HepG2 (cell line): ENCODE results near the gene GINM1. TPM values are rescaled to one million over a fixed set of nuclear protein-coding genes. Genes with fewer than 3 reads are reported as not detected.

ENCODE experiments used
- ATAC-seq: fragments of 200-7000 bp; cut with Tn5 transposase; 3 replicates; pipeline ENCODE4 v1.9.1; 2020; ENCODE audit warnings: mild to moderate bottlenecking, moderate library complexity
- BruUV-seq: library from RNA; stranded (reverse); fragments of 400-500 nt; replicated peaks from 2 replicates; lab custom pipeline; 2021; lab: Mats Ljungman, UMichigan
- CTCF ChIA-PET: fragments of 300-600 bp; formaldehyde crosslinking; extraction: SDS; loops from one replicate; lab custom pipeline; 2021; ENCODE audit warnings: low total read pairs, inconsistent platforms, low intra/inter-chr PET ratio; lab: Yijun Ruan, JAX
- POLR2A ChIA-PET: fragments of 350-600 bp; sonication (Branson Sonifier 250); formaldehyde crosslinking; loops from one replicate; lab custom pipeline; 2020; ENCODE audit warnings: antibody characterized with exemption, inconsistent platforms; lab: Yijun Ruan, JAX
- DNase-seq: peaks from one replicate; pipeline ENCODE4 v3.0.0-alpha.2; 2015; ENCODE audit warnings: low spot score
- FAIRE-seq: peaks from 3 replicates; lab custom pipeline; 2011; peaks lifted over from hg19 to GRCh38; lab: Jason Lieb, UNC
- H2AFZ ChIP-seq: one replicate; pipeline ENCODE4 v1.6.1; 2011; ENCODE audit warnings: low read length, inconsistent platforms
- H3K27ac ChIP-seq: fragments of 300-600 bp; 3 replicates; pipeline ENCODE4 v1.8.0; 2011; ENCODE audit warnings: mixed run types, mild to moderate bottlenecking, mixed read lengths, low read length, inconsistent platforms; ENCODE audit not compliant: insufficient read depth; ENCODE audit errors: extremely low read length
- H3K27me3 ChIP-seq, 2 experiments: fragments of 200-600 bp in 1 of 2; 2 replicates in 1 of 2; 3 replicates in 1 of 2; pipeline versions ENCODE4 v1.6.0 to v1.8.0; 2011; ENCODE audit warnings: low read length in 2 of 2, mild to moderate bottlenecking in 2 of 2, moderate library complexity in 2 of 2, inconsistent platforms in 1 of 2; ENCODE audit not compliant: insufficient read depth in 2 of 2, control insufficient read depth in 1 of 2
- H3K36me3 ChIP-seq, 2 experiments: fragments of 200-600 bp in 1 of 2; replicated peaks in 1 of 2; 2 replicates in 1 of 2; 3 replicates in 1 of 2; pipeline versions ENCODE4 v1.5.1 to v1.8.0; 2011; ENCODE audit warnings: low read length in 2 of 2, inconsistent platforms in 1 of 2; ENCODE audit not compliant: insufficient read depth in 2 of 2, control insufficient read depth in 1 of 2
- H3K4me1 ChIP-seq: 2 replicates; pipeline ENCODE4 v1.5.1; 2012; ENCODE audit warnings: low read length, inconsistent platforms; ENCODE audit not compliant: insufficient read depth
- H3K4me2 ChIP-seq: 2 replicates; pipeline ENCODE4 v1.6.0; 2011; ENCODE audit warnings: low read depth, low read length, inconsistent platforms
- H3K4me3 ChIP-seq, 3 experiments: fragments of 200-600 bp in 1 of 3; sonication (generic), shearing (Covaris generic) in 1 of 3; replicated peaks in 1 of 3; 2 replicates each; pipeline ENCODE4 v1.5.1; 2011 to 2016; ENCODE audit warnings: low read length in 3 of 3, inconsistent platforms in 2 of 3, low read depth in 2 of 3, mild to moderate bottlenecking in 2 of 3, control low read depth in 1 of 3, mixed read lengths in 1 of 3; ENCODE audit not compliant: insufficient read depth in 1 of 3
- H3K79me2 ChIP-seq: one replicate; pipeline ENCODE4 v1.6.1; 2011; ENCODE audit warnings: low read length, inconsistent platforms; ENCODE audit not compliant: insufficient read depth
- H3K9ac ChIP-seq: 2 replicates; pipeline ENCODE4 v1.6.0; 2011; ENCODE audit warnings: mild to moderate bottlenecking, low read depth, low read length, inconsistent platforms; ENCODE audit not compliant: insufficient read depth
- H3K9me3 ChIP-seq: 2 replicates; pipeline ENCODE4 v1.5.1; 2012; ENCODE audit warnings: mild to moderate bottlenecking, low read length
- H4K20me1 ChIP-seq: 2 replicates; pipeline ENCODE4 v1.6.0; 2011; ENCODE audit warnings: inconsistent platforms, mild to moderate bottlenecking, low read length, moderate library complexity; ENCODE audit not compliant: insufficient read depth
- CEBPG ChIP-seq: IDR thresholded peaks from 2 replicates; pipeline ENCODE4 v1.6.1; 2016
- DR1 ChIP-seq: sonication (generic); formaldehyde crosslinking; IDR thresholded peaks from 2 replicates; pipeline ENCODE4 v1.8.0; 2021; ENCODE audit warnings: mild to moderate bottlenecking, missing genetic modification reagents, inconsistent platforms
- JUNB ChIP-seq: sonication (generic); formaldehyde crosslinking; IDR thresholded peaks from 2 replicates; pipeline ENCODE4 v1.8.0; 2022; ENCODE audit warnings: missing genetic modification reagents, mild to moderate bottlenecking, borderline replicate concordance
- KLF13 ChIP-seq: sonication (generic); formaldehyde crosslinking; IDR thresholded peaks from 2 replicates; pipeline ENCODE4 v1.4.0; 2020; ENCODE audit warnings: mild to moderate bottlenecking, missing genetic modification reagents
- MAZ ChIP-seq, 2 experiments: sonication (generic) in 1 of 2; formaldehyde crosslinking in 1 of 2; IDR thresholded peaks; 2 replicates each; pipeline versions ENCODE4 v1.5.0 to v1.6.1; 2012 to 2020; ENCODE audit warnings: low read depth in 2 of 2, mild to moderate bottlenecking in 2 of 2, borderline replicate concordance in 1 of 2, improper control_type of control experiment in 1 of 2, low read length in 1 of 2, missing genetic modification reagents in 1 of 2, moderate library complexity in 1 of 2
- MYC ChIP-seq: sonication (generic); formaldehyde crosslinking; IDR thresholded peaks from 2 replicates; pipeline ENCODE4 v1.9.0; 2021; ENCODE audit warnings: missing genetic modification reagents, borderline replicate concordance
- NCOA1 ChIP-seq: sonication (generic); formaldehyde crosslinking; IDR thresholded peaks from 2 replicates; pipeline ENCODE4 v1.9.0; 2021; ENCODE audit warnings: missing genetic modification reagents
- POLR2A ChIP-seq, 2 experiments: IDR thresholded peaks; 2 replicates each; pipeline ENCODE4 v1.6.1; 2011; ENCODE audit warnings: low read depth in 2 of 2, low read length in 2 of 2, mild to moderate bottlenecking in 1 of 2, moderate library complexity in 1 of 2; ENCODE audit not compliant: insufficient read depth in 1 of 2
- RBFOX2 ChIP-seq: fragments of 200-400 bp; formaldehyde crosslinking; IDR thresholded peaks from 2 replicates; pipeline ENCODE4 v1.6.1; 2017; ENCODE audit warnings: low read depth, mild to moderate bottlenecking, low read length
- SYNCRIP ChIP-seq: fragments of 200-400 bp; formaldehyde crosslinking; IDR thresholded peaks from 2 replicates; pipeline ENCODE4 v1.6.1; 2018; ENCODE audit warnings: mild to moderate bottlenecking, low read depth, low read length; ENCODE audit not compliant: insufficient read depth
- TGIF2 ChIP-seq: IDR thresholded peaks from 2 replicates; pipeline ENCODE4 v1.6.1; 2016; ENCODE audit warnings: control low read depth, missing compliant biosample characterization
- ZNF101 ChIP-seq: sonication (generic); formaldehyde crosslinking; IDR thresholded peaks from 2 replicates; pipeline ENCODE4 v1.4.0; 2020; ENCODE audit warnings: mild to moderate bottlenecking, low read depth, missing genetic modification reagents, borderline replicate concordance
- ZNF180 ChIP-seq: sonication (generic); formaldehyde crosslinking; IDR thresholded peaks from 2 replicates; pipeline ENCODE4 v1.4.0; 2020; ENCODE audit warnings: low read depth, missing genetic modification reagents, borderline replicate concordance
- ZNF567 ChIP-seq: sonication (generic); formaldehyde crosslinking; IDR thresholded peaks from 2 replicates; pipeline ENCODE4 v1.8.1; 2023; ENCODE audit warnings: mild to moderate bottlenecking, missing genetic modification reagents, borderline replicate concordance
- ZNF724P ChIP-seq: sonication (generic); formaldehyde crosslinking; IDR thresholded peaks from 2 replicates; pipeline ENCODE4 v1.8.0; 2022; ENCODE audit warnings: missing genetic modification reagents, borderline replicate concordance
- WGBS: methylation state at CpG from one replicate; pipeline ENCODE4 v1.1.6; 2017; ENCODE audit warnings: low lambda C conversion rate; 5-methylcytosine and 5-hydroxymethylcytosine counted together
- in situ Hi-C: cut with HindIII; loops from 2 replicates; pipeline ENCODE4 v1.10.0; 2017; ENCODE audit warnings: low pct_unique_long_range_greater_than_20kb; ENCODE audit not compliant: extremely low pct_ligation_motif_present
- intact Hi-C: fragments of 100-400 bp; cut with micrococcal nuclease; formaldehyde crosslinking; loops from one replicate; pipeline ENCODE4 v1.10.0; 2022; ENCODE audit not compliant: unreplicated experiment
- polyA plus RNA-seq, 8 experiments: library from polyadenylated mRNA; depleted of rRNA in 3 of 8; stranded (reverse) in 7 of 8; unstranded in 1 of 8; fragments of >200 nt; fragmentation: Illumina TruSeq in 4 of 8; extraction: Trizol in 4 of 8; gene quantifications; 2 replicates each; pipeline versions ENCODE4 v1.2.1 to v1.2.3, GENCODE V29; 2011 to 2016; ENCODE audit warnings: low read depth in 4 of 8, missing spikeins in 1 of 8, mixed read lengths in 1 of 8; ENCODE audit not compliant: insufficient read depth in 1 of 8
- total RNA-seq, 5 experiments: library from RNA; depleted of rRNA; stranded (reverse); fragments of >200 nt; fragmentation: Illumina TruSeq; extraction: Trizol; gene quantifications; 2 replicates each; pipeline ENCODE4 v1.2.3, GENCODE V29; 2016; ENCODE audit warnings: low read depth in 1 of 5
- TF ChIP-seq, protein P1 (sequence below): sonication (generic); formaldehyde crosslinking; IDR thresholded peaks from 2 replicates; pipeline ENCODE4 v1.8.0; 2022; ENCODE audit warnings: mild to moderate bottlenecking, missing genetic modification reagents
- TF ChIP-seq, protein P2 (sequence below): sonication (generic); formaldehyde crosslinking; IDR thresholded peaks from 2 replicates; pipeline ENCODE4 v1.4.0; 2020; ENCODE audit warnings: mild to moderate bottlenecking, missing genetic modification reagents
- TF ChIP-seq, protein P3 (sequence below), 2 experiments: sonication (generic) in 1 of 2; formaldehyde crosslinking in 1 of 2; IDR thresholded peaks; 2 replicates each; pipeline versions ENCODE4 v1.4.0 to v1.6.1; 2018 to 2020; ENCODE audit warnings: missing genetic modification reagents in 2 of 2, borderline replicate concordance in 1 of 2, low read depth in 1 of 2, mild to moderate bottlenecking in 1 of 2, missing biosample characterization in 1 of 2

The GINM1 gene
- total and polyA plus RNA-seq, 2 of the 13 experiments (the other 11 are each of a cell fraction or from before 2014, with no cell fraction given): 19.4 to 27.5 TPM

DNA sequence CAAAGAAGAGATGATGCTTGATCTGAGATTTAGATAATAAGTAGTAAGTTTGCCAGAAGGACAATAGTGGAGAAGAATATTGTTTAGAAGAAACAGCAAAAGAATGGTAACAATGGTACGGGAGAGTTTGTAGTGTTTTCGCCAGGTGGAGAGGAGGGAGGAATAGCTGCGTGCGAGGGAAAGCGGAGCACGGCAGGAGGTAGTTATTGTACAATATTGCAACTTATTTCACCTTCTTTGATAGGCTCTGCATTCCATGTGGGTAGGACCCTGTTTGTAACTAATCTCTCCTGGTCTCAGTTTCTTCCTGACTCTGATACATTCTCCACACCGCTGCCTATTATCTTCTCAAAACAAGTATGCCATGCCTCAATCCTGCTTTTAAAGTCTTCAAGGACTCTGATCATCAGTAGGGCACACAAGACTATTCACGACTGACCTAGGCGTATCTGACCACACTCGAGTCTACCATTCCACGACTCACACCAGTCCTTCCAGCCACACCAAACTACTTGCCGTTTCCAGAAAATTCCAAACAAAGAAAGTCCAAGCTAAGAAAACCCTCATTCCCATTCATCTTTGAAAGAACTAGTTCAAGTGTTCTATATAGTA lies 21.4 kb upstream of the GINM1 start (continued):
- TF ChIP-seq, protein P1, sequence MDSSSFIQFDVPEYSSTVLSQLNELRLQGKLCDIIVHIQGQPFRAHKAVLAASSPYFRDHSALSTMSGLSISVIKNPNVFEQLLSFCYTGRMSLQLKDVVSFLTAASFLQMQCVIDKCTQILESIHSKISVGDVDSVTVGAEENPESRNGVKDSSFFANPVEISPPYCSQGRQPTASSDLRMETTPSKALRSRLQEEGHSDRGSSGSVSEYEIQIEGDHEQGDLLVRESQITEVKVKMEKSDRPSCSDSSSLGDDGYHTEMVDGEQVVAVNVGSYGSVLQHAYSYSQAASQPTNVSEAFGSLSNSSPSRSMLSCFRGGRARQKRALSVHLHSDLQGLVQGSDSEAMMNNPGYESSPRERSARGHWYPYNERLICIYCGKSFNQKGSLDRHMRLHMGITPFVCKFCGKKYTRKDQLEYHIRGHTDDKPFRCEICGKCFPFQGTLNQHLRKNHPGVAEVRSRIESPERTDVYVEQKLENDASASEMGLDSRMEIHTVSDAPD (CRISPR knock-in tag): no peak
- TF ChIP-seq ZNF101 (CRISPR knock-in tag) (no peak), RBFOX2 (peak; percentile 39), CEBPG (CRISPR knock-in tag) (no peak)
- TF ChIP-seq, protein P2, sequence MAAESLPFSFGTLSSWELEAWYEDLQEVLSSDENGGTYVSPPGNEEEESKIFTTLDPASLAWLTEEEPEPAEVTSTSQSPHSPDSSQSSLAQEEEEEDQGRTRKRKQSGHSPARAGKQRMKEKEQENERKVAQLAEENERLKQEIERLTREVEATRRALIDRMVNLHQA (CRISPR knock-in tag): no peak

DNA sequence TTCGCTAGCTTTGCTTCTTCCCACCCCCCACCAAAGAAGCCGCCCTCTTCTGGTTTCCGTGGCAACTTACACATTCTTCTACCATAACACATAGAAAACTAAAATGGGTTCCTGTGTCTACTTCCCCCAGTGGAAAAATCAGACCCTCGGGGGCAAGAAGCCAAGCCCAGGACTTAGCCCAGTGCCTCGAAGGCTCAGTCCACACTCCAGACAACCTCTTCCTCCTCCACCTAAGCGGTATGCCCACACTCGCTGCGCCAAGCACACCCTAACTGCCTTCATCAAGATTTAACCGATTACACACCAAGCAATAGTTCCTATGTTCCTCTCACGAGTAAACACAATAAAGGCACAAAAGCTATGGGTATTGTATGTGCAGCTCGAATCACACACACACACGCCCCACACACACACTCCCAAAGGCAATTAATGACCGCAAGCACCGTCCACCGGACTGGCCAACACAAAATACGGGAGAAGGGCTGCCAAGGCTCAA lies 20.9 kb upstream of the GINM1 start:
- peak overlapping the region; percentile 98 for H3K4me2 ChIP-seq
- BruUV-seq: TSS peak; percentile 69
- ChIA-PET POLR2A (interaction anchor here (0.6 to 5.9 kb wide), 7 partner anchors 15 to 201 kb away, joined by 3 to 36 read pairs (median 4); partner anchors contain the start of genes GINM1, LATS1 and ZC3H12D), CTCF (interaction anchor here (1.3 kb wide), 1 partner anchor 178 kb away, joined by 3 read pairs; no protein-coding TSS in a partner anchor)
- no peak overlapping the region for H2AFZ ChIP-seq
- in situ Hi-C loops: no loop called here
- peaks cover 48% of the 10 kb centered on the region for H3K79me2 ChIP-seq
- H3K9me3 ChIP-seq: no peaks in the 10 kb centered on the region
- ATAC-seq: peak; percentile 60
- H3K9ac ChIP-seq: peak overlapping the region; percentile 99
- DNase-seq: peak; percentile 75
- H3K27me3 ChIP-seq: no peaks in the 10 kb centered on the region; a peak in 2 of 5 replicates
- peak overlapping the region; percentile 96 for H3K27ac ChIP-seq
- H3K4me1 ChIP-seq: peaks cover 43% of the 10 kb centered on the region
- intact Hi-C loops: loop anchor here (5.0 kb wide), 1 partner anchor 102 kb away; the partner anchor contains the start of gene KATNA1
- H4K20me1 ChIP-seq: peaks cover 19% of the 10 kb centered on the region
- H3K36me3 ChIP-seq: peaks cover 1 to 4% of the 10 kb centered on the region in 2 experiments; a peak in 4 of 5 replicates
- peak; percentile 50 for FAIRE-seq
- WGBS: 1% methylated on average over 16 of the region's 16 CpGs
- H3K4me3 ChIP-seq: peak overlapping the region; percentile 87 to 97 (median 91)
- 0 out of 2 replicates have a peak, but pooled peaks have one; percentile 23 for TF ChIP-seq NCOA1 (CRISPR knock-in tag)
- TF ChIP-seq JUNB (CRISPR knock-in tag): 0 out of 2 replicates have a peak, but pooled peaks have one; percentile 40
- no peak for TF ChIP-seq ZNF180 (CRISPR knock-in tag)
- no peak for TF ChIP-seq MYC (CRISPR knock-in tag)
- no peak for TF ChIP-seq KLF13 (CRISPR knock-in tag)
- no peak for TF ChIP-seq SYNCRIP
- no peak for TF ChIP-seq ZNF724P (CRISPR knock-in tag)
- no peak; the same call in 1 of the 2 replicates for TF ChIP-seq MAZ (IDR thresholded peaks at IDR 0.05; ENCODE audit: borderline replicate concordance, low read depth, low read length)
- no peak for TF ChIP-seq MAZ (CRISPR knock-in tag; IDR thresholded peaks at IDR 0.05; ENCODE audit: low read depth)
- TF ChIP-seq DR1 (CRISPR knock-in tag): 0 out of 2 replicates have a peak, but pooled peaks have one; percentile 3
- peak in 1 of 2 experiments; percentile 38; a peak in 1 of 4 replicates for TF ChIP-seq POLR2A (IDR thresholded peaks at IDR 0.05; ENCODE audit: insufficient read depth in 1 of 2, low read depth in 2 of 2, low read length in 2 of 2)
- no peak; the same call in 1 of the 2 replicates for TF ChIP-seq TGIF2 (CRISPR knock-in tag)
- 0 out of 2 replicates have a peak, but pooled peaks have one; percentile 3 for TF ChIP-seq ZNF567 (CRISPR knock-in tag)
- TF ChIP-seq, protein P3, sequence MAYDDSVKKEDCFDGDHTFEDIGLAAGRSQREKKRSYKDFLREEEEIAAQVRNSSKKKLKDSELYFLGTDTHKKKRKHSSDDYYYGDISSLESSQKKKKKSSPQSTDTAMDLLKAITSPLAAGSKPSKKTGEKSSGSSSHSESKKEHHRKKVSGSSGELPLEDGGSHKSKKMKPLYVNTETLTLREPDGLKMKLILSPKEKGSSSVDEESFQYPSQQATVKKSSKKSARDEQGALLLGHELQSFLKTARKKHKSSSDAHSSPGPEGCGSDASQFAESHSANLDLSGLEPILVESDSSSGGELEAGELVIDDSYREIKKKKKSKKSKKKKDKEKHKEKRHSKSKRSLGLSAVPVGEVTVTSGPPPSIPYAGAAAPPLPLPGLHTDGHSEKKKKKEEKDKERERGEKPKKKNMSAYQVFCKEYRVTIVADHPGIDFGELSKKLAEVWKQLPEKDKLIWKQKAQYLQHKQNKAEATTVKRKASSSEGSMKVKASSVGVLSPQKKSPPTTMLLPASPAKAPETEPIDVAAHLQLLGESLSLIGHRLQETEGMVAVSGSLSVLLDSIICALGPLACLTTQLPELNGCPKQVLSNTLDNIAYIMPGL (CRISPR knock-in tag; IDR thresholded peaks at IDR 0.05; ENCODE audit: borderline replicate concordance in 1 of 2, low read depth in 1 of 2): peak in 1 of 2 experiments; percentile 21; a peak in 1 of 4 replicates
